Uterus (tissue), 4 donors: Measurements from ENCODE around the gene HSPA12A. TPM values are rescaled to one million over a fixed set of nuclear protein-coding genes. Genes with fewer than 3 reads are reported as not detected.

Source experiments
- DNase-seq, 2 donors: peaks; one replicate each; pipeline ENCODE4 v3.0.0-alpha.2; 2019 to 2020
- H3K27ac ChIP-seq, 2 donors: fragments of 200-600 bp; sonication (generic); 1 replicate in 1 of 2; 2 replicates in 1 of 2; pipeline ENCODE4 v1.5.1; 2016 to 2018
- H3K27me3 ChIP-seq, 2 donors: fragments of 200-600 bp; sonication (generic); one replicate each; pipeline ENCODE4 v1.5.1; 2018 to 2019; ENCODE audit warnings: control low read depth in 1 of 2
- H3K36me3 ChIP-seq, 2 donors: fragments of 200-600 bp; sonication (generic); one replicate each; pipeline ENCODE4 v1.5.1; 2019; ENCODE audit warnings: control low read depth in 1 of 2
- H3K4me1 ChIP-seq, 2 donors: fragments of 200-600 bp; sonication (generic); one replicate each; pipeline ENCODE4 v1.5.1; 2018 to 2019; ENCODE audit warnings: control low read depth in 1 of 2
- H3K4me3 ChIP-seq, 2 donors: fragments of 200-600 bp; sonication (generic); 1 replicate in 1 of 2; 2 replicates in 1 of 2; pipeline ENCODE4 v1.5.1; 2018 to 2019; ENCODE audit warnings: mild to moderate bottlenecking in 1 of 2
- H3K9me3 ChIP-seq, 2 donors: fragments of 200-600 bp; sonication (generic); one replicate each; pipeline ENCODE4 v1.5.1; 2019; ENCODE audit warnings: control low read depth in 1 of 2
- CTCF ChIP-seq, 4 experiments: fragments of 200-600 bp in 2 of 4; fragments of 450-650 bp in 2 of 4; sonication (generic) in 2 of 4; IDR thresholded peaks; one replicate each; pipeline ENCODE4 v1.5.1; 2016 to 2019; ENCODE audit warnings: antibody characterized with exemption in 4 of 4, mild to moderate bottlenecking in 2 of 4, moderate library complexity in 1 of 4
- POLR2A ChIP-seq, 2 donors: fragments of 450-650 bp; IDR thresholded peaks; one replicate each; pipeline ENCODE4 v1.6.1; 2016; ENCODE audit warnings: antibody characterized with exemption in 2 of 2, mild to moderate bottlenecking in 1 of 2, moderate library complexity in 1 of 2
- intact Hi-C: fragments of 100-400 bp; cut with DNase I; formaldehyde crosslinking; loops from one replicate; pipeline ENCODE4 v1.15.1; 2023; ENCODE audit warnings: low total_unique reads
- total RNA-seq, 4 donors: library from RNA; depleted of rRNA in 3 of 4; stranded (reverse); fragments of >200 nt in 3 of 4; gene quantifications; one replicate each; pipeline versions ENCODE4 v1.1.0 to v1.2.4, GENCODE V29; 2014 to 2023
- donor health status: DM: yes; HTN: yes; CAD: no.

HSPA12A gene
- total RNA-seq, 4 donors from 2014 or later = 4.9 to 32.0 (median 16.0) TPM

DNA sequence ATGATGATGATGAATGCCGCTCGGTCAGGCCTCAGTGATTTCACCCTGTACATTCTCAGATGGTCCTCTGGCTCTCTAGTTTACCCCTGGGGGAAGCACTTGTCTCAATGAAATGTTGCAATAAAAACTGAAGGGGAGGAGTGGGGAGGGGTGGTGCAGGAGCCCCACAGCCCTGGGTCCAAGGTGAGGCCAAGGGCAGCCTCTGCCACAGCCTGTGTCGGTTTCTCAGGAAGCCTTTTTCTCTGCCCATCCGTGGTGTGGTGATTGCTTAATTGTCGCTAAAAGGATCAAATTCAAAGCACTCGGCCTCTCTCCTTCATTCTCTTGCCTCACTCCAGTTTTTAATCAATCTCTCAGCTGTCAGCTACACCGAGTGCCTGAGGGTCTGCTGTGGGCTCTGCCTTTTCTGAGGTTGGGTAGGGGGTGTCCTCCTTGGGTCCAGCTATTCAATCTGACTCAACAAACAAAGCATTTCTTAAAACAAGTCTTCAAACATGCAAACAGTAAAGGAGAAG lies 39.1 kb upstream of the HSPA12A start:
- DNase-seq = no peak
- no peak overlapping the region for H3K4me3 ChIP-seq
- no peak overlapping the region for H3K27ac ChIP-seq
- no peaks in the 10 kb centered on the region for H3K9me3 ChIP-seq
- H3K36me3 ChIP-seq = no peaks in the 10 kb centered on the region
- no peaks in the 10 kb centered on the region for H3K27me3 ChIP-seq
- TF ChIP-seq CTCF (IDR thresholded peaks at IDR 0.05) (no peak), POLR2A (IDR thresholded peaks at IDR 0.05) (no peak)
- H3K4me1 ChIP-seq = no peaks in the 10 kb centered on the region
- intact Hi-C loops = no loop called here

DNA sequence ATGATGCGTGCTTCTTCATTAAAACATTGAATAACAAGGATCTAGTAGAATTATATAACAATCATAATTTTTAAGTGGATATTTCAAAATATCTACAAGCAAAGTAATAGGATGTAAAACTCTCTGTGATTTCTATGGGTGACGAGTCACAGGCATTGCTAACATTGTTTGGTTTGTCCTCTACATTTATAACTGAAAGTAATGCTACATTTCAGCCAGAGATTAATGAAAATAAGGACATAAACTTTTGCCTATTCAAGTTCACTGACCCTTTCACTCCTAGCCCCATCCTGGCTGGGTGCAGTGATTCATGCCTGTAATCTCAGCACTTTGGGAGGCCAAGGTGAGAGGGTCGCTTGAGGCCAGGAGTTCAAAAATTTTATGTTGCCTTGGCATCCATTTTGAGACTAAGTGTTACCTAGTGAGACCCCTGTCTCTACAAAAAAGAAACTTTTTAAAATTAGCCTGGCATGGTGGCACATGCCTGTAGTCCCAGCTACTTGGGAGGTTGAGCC lies 38.4 kb upstream of the HSPA12A start:
- H3K27me3 ChIP-seq = no peaks in the 10 kb centered on the region
- H3K4me3 ChIP-seq = no peak overlapping the region
- no peaks in the 10 kb centered on the region for H3K4me1 ChIP-seq
- DNase-seq = no peak
- H3K9me3 ChIP-seq = no peaks in the 10 kb centered on the region
- H3K36me3 ChIP-seq = no peaks in the 10 kb centered on the region
- intact Hi-C loops = no loop called here
- TF ChIP-seq POLR2A (IDR thresholded peaks at IDR 0.05) = no peak
- no peak for TF ChIP-seq CTCF (IDR thresholded peaks at IDR 0.05)
- no peak overlapping the region for H3K27ac ChIP-seq

- Histone ChIP-seq H3K27ac (no peak overlapping the region), H3K9me3 (no peaks in the 10 kb centered on the region), H3K4me1 (no peaks in the 10 kb centered on the region), H3K4me3 (no peak overlapping the region), H3K27me3 (no peaks in the 10 kb centered on the region), H3K36me3 (no peaks in the 10 kb centered on the region)
- intact Hi-C loops = no loop called here
- DNase-seq = no peak
- TF ChIP-seq POLR2A (IDR thresholded peaks at IDR 0.05) (no peak), CTCF (IDR thresholded peaks at IDR 0.05) (no peak)
Observed at GRCh38 chr10:116779076-116779687, 36.8 kb upstream of the HSPA12A start.

DNA sequence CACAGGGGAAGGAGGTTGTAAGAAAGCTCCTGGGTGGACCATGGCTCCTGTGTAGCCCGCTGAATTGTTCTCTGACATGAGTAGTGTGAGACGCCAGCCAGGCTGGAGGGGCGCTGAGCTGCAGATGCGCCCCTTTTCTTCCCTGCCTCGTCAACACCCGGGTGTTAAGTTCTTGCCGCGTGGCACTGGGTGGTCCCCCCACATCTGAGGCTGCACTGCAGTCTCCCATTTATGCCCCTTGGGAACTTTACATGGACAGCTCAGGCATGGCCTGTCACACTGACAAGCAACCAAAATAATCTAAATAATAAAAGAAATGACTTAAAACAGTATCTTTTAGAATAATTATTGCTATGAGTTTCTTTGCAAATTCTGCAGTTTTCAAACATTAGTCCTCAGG lies 34.6 kb upstream of the HSPA12A start:
- H3K4me3 ChIP-seq = no peak overlapping the region
- no peaks in the 10 kb centered on the region for H3K27me3 ChIP-seq
- TF ChIP-seq CTCF (IDR thresholded peaks at IDR 0.05) (no peak), POLR2A (IDR thresholded peaks at IDR 0.05) (no peak)
- intact Hi-C loops = no loop called here
- H3K36me3 ChIP-seq = no peaks in the 10 kb centered on the region
- no peaks in the 10 kb centered on the region for H3K9me3 ChIP-seq
- H3K4me1 ChIP-seq = no peaks in the 10 kb centered on the region
- no peak for DNase-seq
- H3K27ac ChIP-seq = no peak overlapping the region

DNA sequence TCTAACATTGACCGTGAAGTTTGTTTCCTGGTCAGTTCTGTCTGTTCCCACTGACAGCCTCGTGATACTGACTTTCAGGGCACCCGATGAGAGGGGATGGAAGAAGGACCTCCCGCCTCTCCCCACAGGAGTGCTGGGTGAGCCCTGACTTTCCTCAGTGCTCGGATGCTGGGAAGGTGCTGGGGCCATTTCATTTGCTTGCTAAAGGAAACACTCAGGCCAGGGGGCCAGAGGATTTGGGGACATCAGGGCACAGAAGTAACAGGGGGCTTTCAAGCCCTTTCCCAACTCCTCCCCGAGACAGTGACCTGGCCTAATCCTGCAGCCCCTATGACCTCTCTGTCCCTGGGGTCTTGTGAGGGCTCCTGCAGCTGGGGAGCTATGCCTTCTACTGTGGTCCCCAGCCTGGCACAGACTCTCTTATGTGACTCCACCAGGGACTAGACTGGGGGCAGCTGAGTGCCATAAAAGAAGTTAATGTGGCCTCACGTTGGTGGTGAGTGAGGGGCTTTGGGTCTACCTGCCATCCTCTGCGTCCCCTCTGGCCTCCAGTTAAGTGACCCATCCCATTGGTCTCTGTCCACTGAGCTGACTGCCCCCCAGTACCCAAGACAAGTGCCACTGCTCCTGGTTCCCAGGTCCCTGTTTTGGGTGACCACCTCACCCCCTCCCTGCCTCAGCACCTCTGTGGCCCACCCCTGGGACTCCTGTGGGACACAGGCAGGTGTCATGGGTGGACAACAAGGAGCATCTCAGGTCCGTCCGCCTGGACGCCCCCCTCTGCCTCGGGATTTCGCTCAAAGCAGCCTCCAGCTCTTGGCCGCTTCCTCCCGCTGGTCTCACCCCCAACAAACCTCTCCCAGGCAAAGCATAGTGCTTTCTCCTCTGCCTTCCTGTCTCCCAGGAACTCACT lies 33.4 kb upstream of the HSPA12A start:
- intact Hi-C loops = no loop called here
- H3K4me1 ChIP-seq = peaks cover 0 to 4% of the 10 kb centered on the region in 2 donors
- no peak overlapping the region for H3K27ac ChIP-seq
- H3K4me3 ChIP-seq = no peak overlapping the region
- H3K9me3 ChIP-seq = no peaks in the 10 kb centered on the region
- H3K27me3 ChIP-seq = no peaks in the 10 kb centered on the region
- DNase-seq = no peak
- H3K36me3 ChIP-seq = no peaks in the 10 kb centered on the region
- TF ChIP-seq CTCF (IDR thresholded peaks at IDR 0.05) (no peak), POLR2A (IDR thresholded peaks at IDR 0.05) (no peak)
